H1 (cell line): ENCODE data around the gene ST3GAL2. TPM values are rescaled to one million over a fixed set of nuclear protein-coding genes. Genes with fewer than 3 reads are reported as not detected.

Source experiments
- KDM1A ChIP-seq: fragments of 200-600, 300-600 bp; sonication (generic); IDR thresholded peaks from 2 replicates; pipeline ENCODE4 v1.7.1; 2016; ENCODE audit warnings: mild to moderate bottlenecking, low read length, borderline replicate concordance
- NANOG ChIP-seq: IDR thresholded peaks from 2 replicates; pipeline ENCODE4 v1.6.1; 2011; ENCODE audit warnings: low read length, low read depth, mild to moderate bottlenecking, inconsistent platforms; ENCODE audit not compliant: insufficient read depth, poor library complexity, severe bottlenecking
- RNF2 ChIP-seq: fragments of 200-900, 300-1000 bp; sonication (generic); IDR thresholded peaks from 2 replicates; pipeline ENCODE4 v1.7.1; 2016; ENCODE audit warnings: borderline replicate concordance, low read depth, mild to moderate bottlenecking, antibody characterized with exemption, low read length; ENCODE audit not compliant: poor library complexity, severe bottlenecking; ENCODE audit errors: missing control alignments
- TCF12 ChIP-seq: IDR thresholded peaks from 2 replicates; pipeline ENCODE4 v1.6.1; 2011; ENCODE audit warnings: low read depth, mild to moderate bottlenecking, low read length
- polyA plus RNA-seq, 7 experiments: library from polyadenylated mRNA; depleted of rRNA in 3 of 7; stranded (reverse) in 5 of 7; unstranded in 2 of 7; fragments of >200 nt in 5 of 7; fragments of 200-250 nt in 2 of 7; gene quantifications; 1 replicate in 5 of 7; 2 replicates in 1 of 7; 4 replicates in 1 of 7; pipeline versions ENCODE4 v1.2.1 to v1.2.3, GENCODE V29; 2011 to 2013; ENCODE audit warnings: missing spikeins in 2 of 7, mixed read lengths in 2 of 7
- total RNA-seq: library from RNA; stranded (reverse); fragmentation: NEBNext Ultra II Directional; extraction: Animal tissue kit (Norgen Biotek cat#: 25700); gene quantifications from 2 replicates; pipeline ENCODE4 v1.2.1, GENCODE V29; 2021
- TF ChIP-seq, protein P1 (sequence below): fragments of 300-600 bp; sonication (generic); IDR thresholded peaks from 2 replicates; pipeline ENCODE4 v1.7.1; 2012; ENCODE audit warnings: low read length, moderate library complexity, mild to moderate bottlenecking, inconsistent platforms; ENCODE audit not compliant: insufficient replicate concordance
- TF ChIP-seq, protein P2 (sequence below): IDR thresholded peaks from 2 replicates; pipeline ENCODE4 v1.6.1; 2012; ENCODE audit warnings: inconsistent platforms

Gene ST3GAL2
- total and polyA plus RNA-seq, 2 of the 8 experiments (the other 6 are each of a cell fraction or from before 2014, with no cell fraction given): 14.4 to 39.7 TPM

DNA sequence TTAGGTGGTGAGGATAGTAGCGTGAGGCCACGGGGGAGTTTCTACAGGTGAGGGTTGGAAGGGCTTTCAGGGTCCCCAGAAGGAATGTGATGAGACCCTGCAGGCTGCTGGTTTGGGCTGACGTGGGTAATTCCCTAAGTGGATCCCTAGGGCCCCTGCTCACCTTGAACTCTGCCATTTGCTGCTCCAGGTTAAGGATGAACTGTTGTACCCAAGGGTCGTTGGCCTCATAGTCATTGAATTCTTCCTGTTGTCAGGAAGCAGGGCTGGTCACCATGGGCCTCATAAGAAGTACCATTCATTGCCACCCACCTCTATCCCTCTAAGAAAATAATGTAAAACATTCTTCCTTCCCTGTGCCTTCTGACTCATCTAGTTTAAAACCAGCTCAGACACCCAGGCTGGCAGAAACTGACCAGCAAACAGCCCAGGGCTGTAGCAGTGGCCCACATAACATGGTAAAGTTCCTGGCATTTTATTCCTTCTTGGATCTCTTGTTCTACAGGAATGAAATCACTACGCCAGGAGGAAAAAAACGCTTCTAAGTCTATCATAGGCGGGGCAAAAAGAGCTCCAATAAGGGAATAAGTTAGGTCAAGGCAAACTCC, 43.1 kb upstream of the ST3GAL2 start (continued):
- TF ChIP-seq, protein P1, sequence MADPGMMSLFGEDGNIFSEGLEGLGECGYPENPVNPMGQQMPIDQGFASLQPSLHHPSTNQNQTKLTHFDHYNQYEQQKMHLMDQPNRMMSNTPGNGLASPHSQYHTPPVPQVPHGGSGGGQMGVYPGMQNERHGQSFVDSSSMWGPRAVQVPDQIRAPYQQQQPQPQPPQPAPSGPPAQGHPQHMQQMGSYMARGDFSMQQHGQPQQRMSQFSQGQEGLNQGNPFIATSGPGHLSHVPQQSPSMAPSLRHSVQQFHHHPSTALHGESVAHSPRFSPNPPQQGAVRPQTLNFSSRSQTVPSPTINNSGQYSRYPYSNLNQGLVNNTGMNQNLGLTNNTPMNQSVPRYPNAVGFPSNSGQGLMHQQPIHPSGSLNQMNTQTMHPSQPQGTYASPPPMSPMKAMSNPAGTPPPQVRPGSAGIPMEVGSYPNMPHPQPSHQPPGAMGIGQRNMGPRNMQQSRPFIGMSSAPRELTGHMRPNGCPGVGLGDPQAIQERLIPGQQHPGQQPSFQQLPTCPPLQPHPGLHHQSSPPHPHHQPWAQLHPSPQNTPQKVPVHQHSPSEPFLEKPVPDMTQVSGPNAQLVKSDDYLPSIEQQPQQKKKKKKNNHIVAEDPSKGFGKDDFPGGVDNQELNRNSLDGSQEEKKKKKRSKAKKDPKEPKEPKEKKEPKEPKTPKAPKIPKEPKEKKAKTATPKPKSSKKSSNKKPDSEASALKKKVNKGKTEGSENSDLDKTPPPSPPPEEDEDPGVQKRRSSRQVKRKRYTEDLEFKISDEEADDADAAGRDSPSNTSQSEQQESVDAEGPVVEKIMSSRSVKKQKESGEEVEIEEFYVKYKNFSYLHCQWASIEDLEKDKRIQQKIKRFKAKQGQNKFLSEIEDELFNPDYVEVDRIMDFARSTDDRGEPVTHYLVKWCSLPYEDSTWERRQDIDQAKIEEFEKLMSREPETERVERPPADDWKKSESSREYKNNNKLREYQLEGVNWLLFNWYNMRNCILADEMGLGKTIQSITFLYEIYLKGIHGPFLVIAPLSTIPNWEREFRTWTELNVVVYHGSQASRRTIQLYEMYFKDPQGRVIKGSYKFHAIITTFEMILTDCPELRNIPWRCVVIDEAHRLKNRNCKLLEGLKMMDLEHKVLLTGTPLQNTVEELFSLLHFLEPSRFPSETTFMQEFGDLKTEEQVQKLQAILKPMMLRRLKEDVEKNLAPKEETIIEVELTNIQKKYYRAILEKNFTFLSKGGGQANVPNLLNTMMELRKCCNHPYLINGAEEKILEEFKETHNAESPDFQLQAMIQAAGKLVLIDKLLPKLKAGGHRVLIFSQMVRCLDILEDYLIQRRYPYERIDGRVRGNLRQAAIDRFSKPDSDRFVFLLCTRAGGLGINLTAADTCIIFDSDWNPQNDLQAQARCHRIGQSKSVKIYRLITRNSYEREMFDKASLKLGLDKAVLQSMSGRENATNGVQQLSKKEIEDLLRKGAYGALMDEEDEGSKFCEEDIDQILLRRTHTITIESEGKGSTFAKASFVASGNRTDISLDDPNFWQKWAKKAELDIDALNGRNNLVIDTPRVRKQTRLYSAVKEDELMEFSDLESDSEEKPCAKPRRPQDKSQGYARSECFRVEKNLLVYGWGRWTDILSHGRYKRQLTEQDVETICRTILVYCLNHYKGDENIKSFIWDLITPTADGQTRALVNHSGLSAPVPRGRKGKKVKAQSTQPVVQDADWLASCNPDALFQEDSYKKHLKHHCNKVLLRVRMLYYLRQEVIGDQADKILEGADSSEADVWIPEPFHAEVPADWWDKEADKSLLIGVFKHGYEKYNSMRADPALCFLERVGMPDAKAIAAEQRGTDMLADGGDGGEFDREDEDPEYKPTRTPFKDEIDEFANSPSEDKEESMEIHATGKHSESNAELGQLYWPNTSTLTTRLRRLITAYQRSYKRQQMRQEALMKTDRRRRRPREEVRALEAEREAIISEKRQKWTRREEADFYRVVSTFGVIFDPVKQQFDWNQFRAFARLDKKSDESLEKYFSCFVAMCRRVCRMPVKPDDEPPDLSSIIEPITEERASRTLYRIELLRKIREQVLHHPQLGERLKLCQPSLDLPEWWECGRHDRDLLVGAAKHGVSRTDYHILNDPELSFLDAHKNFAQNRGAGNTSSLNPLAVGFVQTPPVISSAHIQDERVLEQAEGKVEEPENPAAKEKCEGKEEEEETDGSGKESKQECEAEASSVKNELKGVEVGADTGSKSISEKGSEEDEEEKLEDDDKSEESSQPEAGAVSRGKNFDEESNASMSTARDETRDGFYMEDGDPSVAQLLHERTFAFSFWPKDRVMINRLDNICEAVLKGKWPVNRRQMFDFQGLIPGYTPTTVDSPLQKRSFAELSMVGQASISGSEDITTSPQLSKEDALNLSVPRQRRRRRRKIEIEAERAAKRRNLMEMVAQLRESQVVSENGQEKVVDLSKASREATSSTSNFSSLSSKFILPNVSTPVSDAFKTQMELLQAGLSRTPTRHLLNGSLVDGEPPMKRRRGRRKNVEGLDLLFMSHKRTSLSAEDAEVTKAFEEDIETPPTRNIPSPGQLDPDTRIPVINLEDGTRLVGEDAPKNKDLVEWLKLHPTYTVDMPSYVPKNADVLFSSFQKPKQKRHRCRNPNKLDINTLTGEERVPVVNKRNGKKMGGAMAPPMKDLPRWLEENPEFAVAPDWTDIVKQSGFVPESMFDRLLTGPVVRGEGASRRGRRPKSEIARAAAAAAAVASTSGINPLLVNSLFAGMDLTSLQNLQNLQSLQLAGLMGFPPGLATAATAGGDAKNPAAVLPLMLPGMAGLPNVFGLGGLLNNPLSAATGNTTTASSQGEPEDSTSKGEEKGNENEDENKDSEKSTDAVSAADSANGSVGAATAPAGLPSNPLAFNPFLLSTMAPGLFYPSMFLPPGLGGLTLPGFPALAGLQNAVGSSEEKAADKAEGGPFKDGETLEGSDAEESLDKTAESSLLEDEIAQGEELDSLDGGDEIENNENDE: no peak
- TF ChIP-seq KDM1A: no peak
- TF ChIP-seq TCF12: no peak
- TF ChIP-seq, protein P2, sequence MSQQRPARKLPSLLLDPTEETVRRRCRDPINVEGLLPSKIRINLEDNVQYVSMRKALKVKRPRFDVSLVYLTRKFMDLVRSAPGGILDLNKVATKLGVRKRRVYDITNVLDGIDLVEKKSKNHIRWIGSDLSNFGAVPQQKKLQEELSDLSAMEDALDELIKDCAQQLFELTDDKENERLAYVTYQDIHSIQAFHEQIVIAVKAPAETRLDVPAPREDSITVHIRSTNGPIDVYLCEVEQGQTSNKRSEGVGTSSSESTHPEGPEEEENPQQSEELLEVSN: no peak
- TF ChIP-seq NANOG: no peak
- TF ChIP-seq RNF2: no peak
